OCI-M1 (cell line): ENCODE measurements around the gene ZPR1.
"Not testable (repeated sequence)": the region's sequence is repeated elsewhere in the genome, so short reads cannot be mapped to it uniquely, and the experiment has no call there.

ENCODE experiments used
- DNase-seq: peaks from one replicate; lab custom pipeline; 2025; lab: John Stamatoyannopoulos, UW

Gene ZPR1, protein sequence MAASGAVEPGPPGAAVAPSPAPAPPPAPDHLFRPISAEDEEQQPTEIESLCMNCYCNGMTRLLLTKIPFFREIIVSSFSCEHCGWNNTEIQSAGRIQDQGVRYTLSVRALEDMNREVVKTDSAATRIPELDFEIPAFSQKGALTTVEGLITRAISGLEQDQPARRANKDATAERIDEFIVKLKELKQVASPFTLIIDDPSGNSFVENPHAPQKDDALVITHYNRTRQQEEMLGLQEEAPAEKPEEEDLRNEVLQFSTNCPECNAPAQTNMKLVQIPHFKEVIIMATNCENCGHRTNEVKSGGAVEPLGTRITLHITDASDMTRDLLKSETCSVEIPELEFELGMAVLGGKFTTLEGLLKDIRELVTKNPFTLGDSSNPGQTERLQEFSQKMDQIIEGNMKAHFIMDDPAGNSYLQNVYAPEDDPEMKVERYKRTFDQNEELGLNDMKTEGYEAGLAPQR

DNA sequence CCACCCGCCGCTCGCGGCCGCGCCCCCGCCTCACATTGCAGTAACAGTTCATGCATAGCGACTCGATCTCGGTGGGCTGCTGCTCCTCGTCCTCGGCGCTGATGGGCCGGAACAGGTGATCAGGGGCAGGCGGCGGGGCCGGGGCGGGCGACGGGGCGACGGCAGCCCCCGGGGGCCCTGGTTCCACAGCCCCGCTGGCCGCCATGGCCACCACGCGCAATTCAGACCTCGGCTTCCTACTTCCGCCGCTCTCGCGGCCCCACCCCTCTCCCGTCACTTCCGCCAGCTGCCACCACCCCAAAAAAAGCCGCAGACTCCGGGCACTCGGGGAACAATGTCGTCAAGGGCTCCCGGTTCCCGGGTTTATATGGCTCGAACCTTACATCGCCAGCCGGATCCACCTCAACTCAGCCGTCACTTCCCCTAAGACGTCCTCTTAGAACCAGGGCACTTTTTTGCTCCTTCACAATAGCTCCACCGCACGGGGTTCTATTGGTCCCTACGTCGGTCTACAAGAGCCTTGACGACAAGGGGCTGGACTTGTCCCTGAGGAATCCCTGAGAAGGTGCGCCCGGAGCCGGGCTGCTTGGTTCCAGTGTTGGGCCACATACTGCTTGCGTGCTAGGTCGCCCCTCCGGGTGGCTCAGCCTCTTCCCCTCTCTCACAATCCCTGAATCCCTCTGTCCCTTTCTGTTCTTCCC is at the start of gene ZPR1:
Gene ZPR1, minus strand, starts transcription at position 238 of the 701 bp plus-strand sequence. Its CDS starts 33 bp downstream, at position 205.
- peak; percentile 83 for DNase-seq

DNA sequence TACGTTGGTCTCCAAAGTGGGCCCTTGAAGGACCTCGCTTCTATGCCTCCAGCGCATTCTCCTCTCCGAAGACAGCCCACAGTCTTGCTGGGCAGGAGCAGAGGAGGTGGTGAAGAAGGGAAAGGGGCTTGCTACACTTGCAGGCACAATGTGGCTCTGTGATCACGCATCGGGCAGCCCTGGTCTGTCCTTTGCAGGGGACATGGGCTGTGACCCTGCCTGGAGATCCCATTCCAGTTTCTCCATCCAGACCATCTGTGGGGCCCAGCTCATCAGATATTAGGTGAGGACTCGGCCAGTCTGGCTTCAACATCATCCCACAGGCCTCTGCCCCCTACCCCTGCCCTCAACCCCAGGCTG is 48.8 kb upstream of the ZPR1 start:
- DNase-seq, result no peak

DNA sequence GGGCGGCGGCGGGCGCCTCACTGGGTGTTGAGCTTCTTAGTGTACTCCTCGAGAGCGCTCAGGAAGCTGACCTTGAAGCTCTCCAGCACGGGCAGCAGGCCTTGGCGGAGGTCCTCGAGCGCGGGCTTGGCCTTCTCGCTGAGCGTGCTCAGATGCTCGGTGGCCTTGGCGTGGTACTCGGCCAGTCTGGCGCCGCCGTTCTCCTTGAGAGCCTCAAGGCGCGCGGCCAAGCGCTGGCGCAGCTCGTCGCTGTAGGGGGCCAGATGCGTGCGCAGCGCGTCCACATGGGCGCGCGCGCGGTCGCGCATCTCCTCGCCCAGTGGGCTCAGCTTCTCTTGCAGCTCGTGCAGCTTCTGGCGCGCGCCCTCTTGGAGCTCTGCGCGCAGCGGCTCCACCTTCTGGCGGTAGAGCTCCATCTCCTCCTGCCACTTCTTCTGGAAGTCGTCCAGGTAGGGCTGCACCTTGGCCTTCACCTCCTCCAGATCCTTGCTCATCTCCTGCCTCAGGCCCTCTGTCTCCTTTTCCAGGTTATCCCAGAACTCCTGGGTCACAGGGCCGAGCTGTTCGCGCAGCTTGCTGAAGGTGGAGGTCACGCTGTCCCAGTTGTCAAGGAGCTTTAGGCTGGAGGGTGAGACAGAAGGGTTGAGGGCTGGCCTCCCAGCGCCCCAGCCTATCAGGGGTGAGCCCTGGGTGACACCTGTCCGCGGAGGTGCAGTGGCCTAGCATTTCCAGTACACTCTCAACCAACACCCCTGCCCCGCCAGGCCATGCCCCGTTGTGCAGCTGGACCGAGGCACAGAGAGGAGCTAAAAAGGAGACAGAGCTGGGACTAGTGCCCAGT is 48.2 kb upstream of the ZPR1 start:
- peak; percentile 82 for DNase-seq

DNA sequence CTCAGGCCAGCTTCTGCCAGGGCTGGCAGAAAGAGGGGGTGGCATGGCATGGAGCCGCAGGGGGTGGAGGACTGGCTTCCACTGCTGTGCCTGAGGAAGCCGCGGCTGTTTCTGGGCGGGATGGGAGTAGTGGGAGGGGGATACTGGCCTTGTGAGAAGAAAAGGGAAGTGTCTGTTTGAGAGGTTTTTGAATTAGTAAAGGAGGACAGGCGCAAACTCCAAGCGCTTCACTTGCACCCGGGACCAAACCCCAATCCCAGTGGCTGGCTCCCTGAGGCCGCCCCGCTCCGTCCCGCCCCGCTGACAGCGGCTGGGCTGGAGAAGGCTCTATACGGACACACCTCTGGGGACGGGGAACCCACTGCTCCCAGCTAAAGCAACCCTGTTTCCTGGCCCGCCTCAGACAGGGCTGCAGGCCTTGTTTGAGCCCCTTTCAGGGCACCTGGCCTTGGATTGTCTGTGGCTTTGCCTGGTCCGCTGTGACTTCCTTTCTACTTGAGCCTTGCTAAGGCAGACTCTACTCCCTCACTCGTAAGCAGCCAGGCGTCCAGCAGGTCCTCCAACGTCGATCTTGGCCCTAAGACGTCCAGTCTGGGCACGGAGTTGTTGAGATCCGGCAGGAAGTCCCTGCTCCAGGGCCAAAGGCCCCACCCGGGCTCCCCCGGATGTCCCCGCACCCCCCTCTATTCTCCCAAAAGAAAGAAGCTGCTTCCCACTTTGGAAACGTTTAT is 47.4 kb upstream of the ZPR1 start:
- peak; percentile 30 for DNase-seq

DNA sequence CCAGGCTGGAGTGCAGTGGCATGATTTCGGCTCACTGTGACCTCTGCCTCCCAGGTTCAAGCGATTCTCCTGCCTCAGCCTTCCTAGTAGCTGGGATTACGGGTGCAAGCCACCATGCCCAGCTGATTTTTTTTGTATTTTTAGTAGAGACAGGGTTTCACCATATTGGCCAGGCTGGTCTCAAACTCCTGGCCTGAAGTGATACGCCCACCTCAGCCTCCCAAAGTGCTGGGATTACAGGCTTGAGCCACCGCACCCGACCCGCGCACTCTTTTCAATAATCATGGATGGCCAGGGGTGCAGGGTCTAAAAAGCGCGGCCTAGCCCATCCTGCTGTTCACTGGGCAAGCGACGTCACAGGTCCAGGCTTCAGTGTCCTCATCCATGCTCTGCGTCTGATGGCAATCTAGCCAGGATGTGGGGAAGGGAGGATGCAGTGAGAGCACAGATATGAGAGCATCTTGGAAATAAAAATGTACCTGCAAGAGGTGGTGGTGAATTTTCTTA is 46.8 kb upstream of the ZPR1 start:
- not testable (repeated sequence) for DNase-seq

DNA sequence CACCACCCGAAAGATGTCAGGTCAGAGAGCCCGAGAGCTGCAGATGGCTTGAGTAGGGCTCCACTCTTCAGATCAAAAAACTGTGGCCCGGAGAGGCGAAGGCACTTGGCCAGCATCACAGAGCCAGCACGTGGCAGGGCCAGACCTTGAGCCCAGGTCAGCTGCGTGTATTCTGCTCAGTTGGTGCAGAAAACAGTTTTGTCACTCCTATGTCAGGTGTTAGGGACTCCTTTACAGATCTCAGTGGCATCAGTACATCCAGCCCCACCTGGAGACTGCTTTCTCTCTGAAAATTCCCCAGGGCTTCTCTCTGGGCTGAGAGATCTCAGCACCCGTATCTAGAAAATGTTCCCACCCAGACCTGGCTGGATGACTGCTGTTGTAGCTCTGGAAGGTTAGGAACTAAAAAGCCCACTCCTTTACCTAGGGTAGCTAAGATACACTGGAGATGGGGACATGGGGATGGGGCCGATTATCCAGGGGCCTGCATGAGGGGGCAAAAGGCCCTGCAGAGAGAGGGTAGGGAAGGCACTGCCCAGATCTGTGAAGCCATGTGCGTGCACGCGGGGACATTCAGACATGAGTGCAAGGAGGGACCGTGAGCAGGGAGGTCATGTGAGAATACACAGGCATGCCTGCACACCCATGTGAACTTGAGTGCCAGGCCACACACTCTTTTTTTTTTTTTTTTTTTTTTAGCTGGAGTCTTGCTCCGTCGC is 46.2 kb upstream of the ZPR1 start:
- DNase-seq, result no peak

DNA sequence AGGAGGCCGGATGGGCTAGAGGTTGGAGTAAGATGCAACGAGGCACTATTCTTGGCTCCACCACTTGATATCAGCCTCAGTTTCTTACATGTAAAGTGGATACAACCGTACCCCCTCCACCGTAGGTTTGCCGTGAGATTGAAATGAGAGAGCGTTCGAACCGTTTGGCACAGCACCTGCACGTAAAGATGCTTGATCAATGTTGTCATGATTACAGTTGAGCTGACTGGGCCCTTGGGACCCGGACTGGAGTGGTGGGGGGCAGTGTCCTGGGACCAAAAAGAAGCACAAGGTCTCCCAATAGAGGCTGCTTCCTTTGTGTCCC is 45.6 kb upstream of the ZPR1 start:
- DNase-seq, result no peak

DNA sequence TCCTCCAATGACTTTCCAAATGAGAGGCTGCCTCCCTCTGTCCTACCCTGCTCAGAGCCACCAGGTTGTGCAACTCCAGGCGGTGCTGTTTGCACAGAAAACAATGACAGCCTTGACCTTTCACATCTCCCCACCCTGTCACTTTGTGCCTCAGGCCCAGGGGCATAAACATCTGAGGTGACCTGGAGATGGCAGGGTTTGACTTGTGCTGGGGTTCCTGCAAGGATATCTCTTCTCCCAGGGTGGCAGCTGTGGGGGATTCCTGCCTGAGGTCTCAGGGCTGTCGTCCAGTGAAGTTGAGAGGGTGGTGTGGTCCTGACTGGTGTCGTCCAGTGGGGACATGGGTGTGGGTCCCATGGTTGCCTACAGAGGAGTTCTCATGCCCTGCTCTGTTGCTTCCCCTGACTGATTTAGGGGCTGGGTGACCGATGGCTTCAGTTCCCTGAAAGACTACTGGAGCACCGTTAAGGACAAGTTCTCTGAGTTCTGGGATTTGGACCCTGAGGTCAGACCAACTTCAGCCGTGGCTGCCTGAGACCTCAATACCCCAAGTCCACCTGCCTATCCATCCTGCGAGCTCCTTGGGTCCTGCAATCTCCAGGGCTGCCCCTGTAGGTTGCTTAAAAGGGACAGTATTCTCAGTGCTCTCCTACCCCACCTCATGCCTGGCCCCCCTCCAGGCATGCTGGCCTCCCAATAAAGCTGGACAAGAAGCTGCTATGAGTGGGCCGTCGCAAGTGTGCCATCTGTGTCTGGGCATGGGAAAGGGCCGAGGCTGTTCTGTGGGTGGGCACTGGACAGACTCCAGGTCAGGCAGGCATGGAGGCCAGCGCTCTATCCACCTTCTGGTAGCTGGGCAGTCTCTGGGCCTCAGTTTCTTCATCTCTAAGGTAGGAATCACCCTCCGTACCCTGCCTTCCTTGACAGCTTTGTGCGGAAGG is 44.8 kb upstream of the ZPR1 start:
- DNase-seq, result no peak

DNA sequence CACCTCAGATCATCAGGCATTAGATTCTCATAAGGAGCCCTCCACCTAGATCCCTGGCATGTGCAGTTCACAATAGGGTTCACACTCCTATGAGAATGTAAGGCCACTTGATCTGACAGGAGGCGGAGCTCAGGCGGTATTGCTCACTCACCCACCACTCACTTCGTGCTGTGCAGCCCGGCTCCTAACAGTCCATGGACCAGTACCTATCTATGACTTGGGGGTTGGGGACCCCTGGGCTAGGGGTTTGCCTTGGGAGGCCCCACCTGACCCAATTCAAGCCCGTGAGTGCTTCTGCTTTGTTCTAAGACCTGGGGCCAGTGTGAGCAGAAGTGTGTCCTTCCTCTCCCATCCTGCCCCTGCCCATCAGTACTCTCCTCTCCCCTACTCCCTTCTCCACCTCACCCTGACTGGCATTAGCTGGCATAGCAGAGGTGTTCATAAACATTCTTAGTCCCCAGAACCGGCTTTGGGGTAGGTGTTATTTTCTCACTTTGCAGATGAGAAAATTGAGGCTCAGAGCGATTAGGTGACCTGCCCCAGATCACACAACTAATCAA is 44.0 kb upstream of the ZPR1 start:
- no peak for DNase-seq

DNA sequence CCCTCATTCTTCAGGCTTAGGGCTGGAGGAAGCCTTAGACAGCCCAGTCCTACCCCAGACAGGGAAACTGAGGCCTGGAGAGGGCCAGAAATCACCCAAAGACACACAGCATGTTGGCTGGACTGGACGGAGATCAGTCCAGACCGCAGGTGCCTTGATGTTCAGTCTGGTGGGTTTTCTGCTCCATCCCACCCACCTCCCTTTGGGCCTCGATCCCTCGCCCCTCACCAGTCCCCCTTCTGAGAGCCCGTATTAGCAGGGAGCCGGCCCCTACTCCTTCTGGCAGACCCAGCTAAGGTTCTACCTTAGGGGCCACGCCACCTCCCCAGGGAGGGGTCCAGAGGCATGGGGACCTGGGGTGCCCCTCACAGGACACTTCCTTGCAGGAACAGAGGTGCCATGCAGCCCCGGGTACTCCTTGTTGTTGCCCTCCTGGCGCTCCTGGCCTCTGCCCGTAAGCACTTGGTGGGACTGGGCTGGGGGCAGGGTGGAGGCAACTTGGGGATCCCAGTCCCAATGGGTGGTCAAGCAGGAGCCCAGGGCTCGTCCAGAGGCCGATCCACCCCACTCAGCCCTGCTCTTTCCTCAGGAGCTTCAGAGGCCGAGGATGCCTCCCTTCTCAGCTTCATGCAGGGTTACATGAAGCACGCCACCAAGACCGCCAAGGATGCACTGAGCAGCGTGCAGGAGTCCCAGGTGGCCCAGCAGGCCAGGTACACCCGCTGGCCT is 42.5 kb upstream of the ZPR1 start:
- DNase-seq, result no peak

DNA sequence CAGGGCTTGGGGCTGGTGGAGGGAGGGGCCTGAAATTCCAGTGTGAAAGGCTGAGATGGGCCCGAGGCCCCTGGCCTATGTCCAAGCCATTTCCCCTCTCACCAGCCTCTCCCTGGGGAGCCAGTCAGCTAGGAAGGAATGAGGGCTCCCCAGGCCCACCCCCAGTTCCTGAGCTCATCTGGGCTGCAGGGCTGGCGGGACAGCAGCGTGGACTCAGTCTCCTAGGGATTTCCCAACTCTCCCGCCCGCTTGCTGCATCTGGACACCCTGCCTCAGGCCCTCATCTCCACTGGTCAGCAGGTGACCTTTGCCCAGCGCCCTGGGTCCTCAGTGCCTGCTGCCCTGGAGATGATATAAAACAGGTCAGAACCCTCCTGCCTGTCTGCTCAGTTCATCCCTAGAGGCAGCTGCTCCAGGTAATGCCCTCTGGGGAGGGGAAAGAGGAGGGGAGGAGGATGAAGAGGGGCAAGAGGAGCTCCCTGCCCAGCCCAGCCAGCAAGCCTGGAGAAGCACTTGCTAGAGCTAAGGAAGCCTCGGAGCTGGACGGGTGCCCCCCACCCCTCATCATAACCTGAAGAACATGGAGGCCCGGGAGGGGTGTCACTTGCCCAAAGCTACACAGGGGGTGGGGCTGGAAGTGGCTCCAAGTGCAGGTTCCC is 41.8 kb upstream of the ZPR1 start, which contains the start of gene APOC3:
Gene APOC3, plus strand, starts transcription at position 383 of the 659 bp plus-strand sequence. CDS start 676 bp downstream, outside the sequence.
- no peak for DNase-seq

DNA sequence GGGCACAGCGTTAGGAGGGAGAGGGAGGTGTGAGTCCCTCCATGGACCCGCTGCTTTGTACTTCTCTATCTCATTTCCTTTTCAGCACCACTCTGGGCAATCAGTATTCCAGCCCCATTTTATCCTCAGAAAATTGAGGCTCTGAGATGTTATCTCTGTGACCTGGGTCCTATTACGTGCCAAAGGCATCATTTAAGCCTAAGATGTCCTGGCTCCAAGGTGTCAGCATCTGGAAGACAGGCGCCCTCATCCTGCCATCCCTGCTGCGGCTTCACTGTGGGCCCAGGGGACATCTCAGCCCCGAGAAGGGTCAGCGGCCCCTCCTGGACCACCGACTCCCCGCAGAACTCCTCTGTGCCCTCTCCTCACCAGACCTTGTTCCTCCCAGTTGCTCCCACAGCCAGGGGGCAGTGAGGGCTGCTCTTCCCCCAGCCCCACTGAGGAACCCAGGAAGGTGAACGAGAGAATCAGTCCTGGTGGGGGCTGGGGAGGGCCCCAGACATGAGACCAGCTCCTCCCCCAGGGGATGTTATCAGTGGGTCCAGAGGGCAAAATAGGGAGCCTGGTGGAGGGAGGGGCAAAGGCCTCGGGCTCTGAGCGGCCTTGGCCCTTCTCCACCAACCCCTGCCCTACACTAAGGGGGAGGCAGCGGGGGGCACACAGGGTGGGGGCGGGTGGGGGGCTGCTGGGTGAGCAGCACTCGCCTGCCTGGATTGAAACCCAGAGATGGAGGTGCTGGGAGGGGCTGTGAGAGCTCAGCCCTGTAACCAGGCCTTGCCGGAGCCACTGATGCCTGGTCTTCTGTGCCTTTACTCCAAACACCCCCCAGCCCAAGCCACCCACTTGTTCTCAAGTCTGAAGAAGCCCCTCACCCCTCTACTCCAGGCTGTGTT is 41.1 kb upstream of the ZPR1 start:
- peak; percentile 39 for DNase-seq

DNA sequence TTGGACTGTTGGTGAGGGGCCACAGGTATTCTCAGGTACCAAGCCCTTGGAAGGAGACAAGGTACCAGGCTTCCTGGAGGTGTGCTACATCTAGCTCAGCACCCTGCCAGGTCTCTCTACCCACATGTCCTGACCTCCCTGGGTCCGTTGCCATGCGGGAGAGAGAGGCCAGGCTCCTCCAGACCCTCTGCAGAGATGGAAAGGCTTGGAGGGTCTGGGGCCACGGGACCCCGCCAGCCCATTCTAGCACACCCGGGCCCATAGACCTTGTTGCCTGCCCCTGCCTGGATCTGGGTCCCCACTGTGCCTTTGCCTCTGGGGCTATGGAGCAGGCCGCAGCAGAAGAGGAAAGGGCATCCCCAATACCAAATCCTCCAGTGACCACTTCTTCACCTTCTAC is 39.6 kb upstream of the ZPR1 start:
- no peak for DNase-seq

DNA sequence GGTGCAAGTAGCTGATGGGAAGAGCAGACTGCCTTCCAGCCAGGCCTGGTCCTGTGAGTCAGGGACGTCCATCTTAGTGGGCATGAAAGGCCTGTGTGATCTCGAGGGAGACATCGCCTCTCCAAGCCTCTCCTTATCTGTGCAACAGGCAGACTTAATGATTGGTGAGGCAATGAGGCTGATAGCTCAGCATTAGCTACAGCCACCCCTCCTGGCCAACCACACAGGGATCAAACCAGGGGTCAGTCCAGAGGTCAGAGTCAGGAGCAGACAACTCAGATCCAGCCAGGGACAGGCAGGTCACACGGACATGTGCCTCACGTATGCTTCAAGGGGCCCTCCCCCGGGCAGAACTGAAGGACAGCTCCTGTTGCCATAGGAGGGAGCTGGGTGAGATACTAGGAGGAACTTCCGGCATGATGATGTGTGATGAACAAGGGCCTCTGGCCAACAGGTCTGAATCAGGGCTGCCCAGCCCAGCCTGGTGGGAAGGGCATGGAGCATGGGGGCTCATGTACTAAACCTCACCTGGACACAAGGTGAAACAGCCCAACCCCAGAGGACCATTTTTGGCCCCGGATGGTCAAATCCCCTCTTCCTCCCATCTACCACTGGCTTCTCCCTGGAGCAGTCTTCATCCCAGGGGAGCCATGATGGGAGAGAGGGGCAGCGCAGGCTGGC is 39.1 kb upstream of the ZPR1 start:
- DNase-seq, result no peak

DNA sequence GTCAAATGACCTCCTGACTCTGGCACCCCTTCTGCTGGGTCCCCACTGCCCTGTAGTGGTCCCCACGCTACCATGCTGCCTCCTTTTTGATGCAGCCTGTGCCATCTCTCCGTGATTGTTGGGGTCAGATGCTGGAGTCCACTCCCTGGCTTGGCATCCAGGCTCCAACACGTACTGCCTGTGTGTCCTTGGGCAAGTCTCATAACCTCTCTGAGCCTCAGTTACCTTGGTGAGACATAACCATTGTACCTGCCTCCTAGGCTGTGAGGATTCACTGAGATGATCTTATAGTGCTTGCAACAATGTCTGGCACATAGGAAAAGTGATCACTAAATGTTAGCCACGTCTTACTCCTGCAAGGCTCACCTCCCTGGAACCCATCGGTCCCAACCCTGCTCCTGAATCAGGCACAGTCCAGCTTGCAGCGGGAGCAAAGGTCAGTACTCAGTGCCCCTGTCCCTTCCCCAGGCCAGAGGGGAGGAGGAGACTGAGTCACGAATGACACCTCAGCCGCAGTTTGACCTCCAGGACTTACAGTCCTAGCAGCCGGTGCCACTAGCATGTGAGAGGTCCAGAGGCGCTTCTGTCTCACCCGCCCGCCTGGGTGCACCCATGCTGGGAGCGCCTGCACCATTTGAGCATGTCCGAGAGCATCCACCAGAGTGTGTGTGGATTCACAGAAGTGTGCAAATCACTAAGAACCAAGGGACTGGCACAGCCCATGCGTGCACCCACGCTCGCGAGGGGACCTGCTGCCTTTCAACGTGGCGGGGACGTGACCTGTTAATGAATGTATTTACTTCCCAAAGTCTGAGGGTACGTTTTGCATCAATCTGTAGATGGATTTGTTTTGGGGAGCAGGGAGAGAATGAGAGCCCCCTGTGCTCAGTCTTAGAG is 38.3 kb upstream of the ZPR1 start:
- DNase-seq, result no peak

DNA sequence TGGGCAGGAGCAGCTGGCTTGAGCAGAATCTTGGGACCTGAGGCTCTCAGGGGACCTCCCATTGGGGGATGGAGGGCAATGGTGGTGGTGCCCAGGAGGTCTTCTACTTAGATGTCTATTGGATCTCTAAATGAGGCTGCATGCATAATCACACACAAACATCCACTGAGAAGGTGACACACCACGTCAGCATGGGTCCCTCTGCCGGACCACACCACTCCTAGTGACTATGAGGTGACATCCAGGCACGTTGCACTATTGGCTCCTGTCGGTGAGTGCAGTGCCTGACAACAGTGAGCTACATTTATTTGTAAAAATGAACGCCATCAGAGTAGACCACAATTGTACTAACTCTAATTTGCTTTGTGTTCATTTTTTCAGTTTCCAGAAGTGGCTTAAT is 37.6 kb upstream of the ZPR1 start:
- DNase-seq, result no peak
